GM21423 (cell line): ENCODE measurements around the gene RBM45.

Experiments
- ATAC-seq: cut with Tn5 transposase; IDR thresholded peaks from one replicate; pipeline ENCODE4 v1.9.1; 2021; ENCODE audit warnings: mild to moderate bottlenecking, moderate library complexity; ENCODE audit not compliant: unreplicated experiment

The RBM45 gene

GRCh38 chr2:178155524-178155923 lies 43.3 kb downstream of the RBM45 start:
- ATAC-seq: no peak

GRCh38 chr2:178157574-178157973 lies 45.3 kb downstream of the RBM45 start:
- no peak for ATAC-seq

- ATAC-seq: no peak
Measured at GRCh38 chr2:178159966-178160365, 47.7 kb downstream of the RBM45 start.

GRCh38 chr2:178160601-178161000 lies 48.4 kb downstream of the RBM45 start:
- ATAC-seq: no peak

- no peak for ATAC-seq
Measured at GRCh38 chr2:178163395-178163794, 51.2 kb downstream of the RBM45 start.

GRCh38 chr2:178163911-178164310 lies 51.7 kb downstream of the RBM45 start:
- no peak for ATAC-seq

- ATAC-seq: no peak
Measured at GRCh38 chr2:178173657-178174056, 61.4 kb downstream of the RBM45 start.

- ATAC-seq: no peak
Measured at GRCh38 chr2:178177066-178177679, 64.9 kb downstream of the RBM45 start.
